ENCODE results near the gene SMYD3. TPM values are rescaled to one million over a fixed set of nuclear protein-coding genes. Genes with fewer than 3 reads are reported as not detected.

Gene SMYD3
- total RNA-seq, 3 donors from 2014 or later, result 16.8 to 28.8 (median 19.5) TPM

DNA sequence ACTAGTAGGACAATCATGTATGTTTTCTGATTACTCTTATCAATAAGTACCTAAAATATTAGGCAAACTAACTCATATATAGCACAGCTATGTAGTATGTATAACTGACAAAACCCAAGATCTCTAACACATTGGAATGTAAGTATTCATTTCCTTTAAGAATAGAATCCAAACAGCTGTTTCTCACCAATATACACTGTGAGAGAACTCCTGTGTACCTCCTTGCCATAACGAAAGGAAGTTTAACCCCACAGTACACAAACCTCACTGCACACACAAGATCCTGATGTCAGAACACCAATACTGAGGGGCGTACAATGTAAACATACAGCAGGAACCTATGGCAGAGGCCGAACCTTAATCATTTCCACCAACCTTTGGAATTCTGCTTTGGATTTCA lies 113.0 kb downstream of the SMYD3 start:
- DNase-seq (ENCODE audit: low spot score in 2 of 2), result no peak
- Histone ChIP-seq H3K27ac (no peak overlapping the region), H3K4me1 (no peaks in the 10 kb centered on the region), H3K36me3 (no peaks in the 10 kb centered on the region), H3K4me3 (no peak overlapping the region), H3K27me3 (no peaks in the 10 kb centered on the region), H3K9me3 (peaks cover 0 to 15% of the 10 kb centered on the region in 2 donors)
- intact Hi-C loops (cut with DNase I; ENCODE audit: low total_unique reads), result no loop called here
- TF ChIP-seq POLR2A (IDR thresholded peaks at IDR 0.05), result no peak
- TF ChIP-seq, protein P1, sequence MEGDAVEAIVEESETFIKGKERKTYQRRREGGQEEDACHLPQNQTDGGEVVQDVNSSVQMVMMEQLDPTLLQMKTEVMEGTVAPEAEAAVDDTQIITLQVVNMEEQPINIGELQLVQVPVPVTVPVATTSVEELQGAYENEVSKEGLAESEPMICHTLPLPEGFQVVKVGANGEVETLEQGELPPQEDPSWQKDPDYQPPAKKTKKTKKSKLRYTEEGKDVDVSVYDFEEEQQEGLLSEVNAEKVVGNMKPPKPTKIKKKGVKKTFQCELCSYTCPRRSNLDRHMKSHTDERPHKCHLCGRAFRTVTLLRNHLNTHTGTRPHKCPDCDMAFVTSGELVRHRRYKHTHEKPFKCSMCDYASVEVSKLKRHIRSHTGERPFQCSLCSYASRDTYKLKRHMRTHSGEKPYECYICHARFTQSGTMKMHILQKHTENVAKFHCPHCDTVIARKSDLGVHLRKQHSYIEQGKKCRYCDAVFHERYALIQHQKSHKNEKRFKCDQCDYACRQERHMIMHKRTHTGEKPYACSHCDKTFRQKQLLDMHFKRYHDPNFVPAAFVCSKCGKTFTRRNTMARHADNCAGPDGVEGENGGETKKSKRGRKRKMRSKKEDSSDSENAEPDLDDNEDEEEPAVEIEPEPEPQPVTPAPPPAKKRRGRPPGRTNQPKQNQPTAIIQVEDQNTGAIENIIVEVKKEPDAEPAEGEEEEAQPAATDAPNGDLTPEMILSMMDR (IDR thresholded peaks at IDR 0.05), result no peak
- TF ChIP-seq POLR2AphosphoS5 (IDR thresholded peaks at IDR 0.05), result no peak

DNA sequence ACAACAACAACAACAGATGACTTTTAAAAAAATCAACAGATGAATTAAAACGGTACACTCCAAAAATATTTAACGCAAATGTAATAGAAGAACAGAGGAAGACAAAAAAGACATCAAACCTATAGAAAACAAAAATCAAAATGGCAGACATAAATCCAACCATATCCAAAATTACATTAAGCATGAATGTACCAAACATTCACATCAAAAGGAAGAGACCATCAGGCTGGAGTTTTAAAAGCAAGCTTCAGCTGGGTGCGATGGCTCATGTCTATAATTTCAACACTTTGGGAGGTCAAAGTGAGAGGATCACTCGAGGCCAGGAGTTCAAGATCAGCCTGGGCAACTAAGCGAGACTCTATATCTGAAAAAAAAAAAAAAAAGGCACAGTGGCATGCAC lies 116.2 kb downstream of the SMYD3 start:
- Histone ChIP-seq H3K4me1 (no peaks in the 10 kb centered on the region), H3K27ac (no peak overlapping the region), H3K4me3 (no peak overlapping the region), H3K27me3 (no peaks in the 10 kb centered on the region), H3K36me3 (no peaks in the 10 kb centered on the region), H3K9me3 (peaks cover 0 to 15% of the 10 kb centered on the region in 2 donors)
- intact Hi-C loops (cut with DNase I; ENCODE audit: low total_unique reads), result no loop called here
- TF ChIP-seq POLR2A (IDR thresholded peaks at IDR 0.05) (no peak), POLR2AphosphoS5 (IDR thresholded peaks at IDR 0.05) (no peak)
- TF ChIP-seq, protein P1 (IDR thresholded peaks at IDR 0.05), result no peak
- no peak for DNase-seq (ENCODE audit: low spot score in 2 of 2)

DNA sequence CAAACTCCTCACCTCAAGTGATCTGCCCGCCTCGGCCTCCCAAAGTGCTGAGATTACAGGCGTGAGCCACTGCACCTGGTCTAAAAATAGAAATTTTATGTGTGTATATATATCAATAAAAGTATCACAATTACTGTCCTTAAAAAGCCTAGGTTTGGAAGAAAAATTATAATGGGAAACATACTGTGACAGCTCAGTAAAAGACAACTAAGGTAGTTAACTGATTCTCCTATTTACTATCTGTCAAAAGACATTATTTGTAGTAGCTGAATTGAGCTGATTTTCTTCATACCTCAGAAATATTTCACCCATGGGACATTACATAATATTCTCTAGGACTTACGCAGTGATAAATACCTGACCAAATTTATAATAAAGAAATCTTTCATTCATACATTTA lies 122.5 kb downstream of the SMYD3 start:
- intact Hi-C loops (cut with DNase I; ENCODE audit: low total_unique reads), result no loop called here
- H3K4me1 ChIP-seq, result no peaks in the 10 kb centered on the region
- H3K36me3 ChIP-seq, result no peaks in the 10 kb centered on the region
- TF ChIP-seq, protein P1 (IDR thresholded peaks at IDR 0.05), result no peak
- TF ChIP-seq POLR2A (IDR thresholded peaks at IDR 0.05), result no peak
- TF ChIP-seq POLR2AphosphoS5 (IDR thresholded peaks at IDR 0.05), result no peak
- no peak overlapping the region for H3K27ac ChIP-seq
- no peak for DNase-seq (ENCODE audit: low spot score in 2 of 2)
- no peaks in the 10 kb centered on the region for H3K9me3 ChIP-seq
- no peak overlapping the region for H3K4me3 ChIP-seq
- no peaks in the 10 kb centered on the region for H3K27me3 ChIP-seq

DNA sequence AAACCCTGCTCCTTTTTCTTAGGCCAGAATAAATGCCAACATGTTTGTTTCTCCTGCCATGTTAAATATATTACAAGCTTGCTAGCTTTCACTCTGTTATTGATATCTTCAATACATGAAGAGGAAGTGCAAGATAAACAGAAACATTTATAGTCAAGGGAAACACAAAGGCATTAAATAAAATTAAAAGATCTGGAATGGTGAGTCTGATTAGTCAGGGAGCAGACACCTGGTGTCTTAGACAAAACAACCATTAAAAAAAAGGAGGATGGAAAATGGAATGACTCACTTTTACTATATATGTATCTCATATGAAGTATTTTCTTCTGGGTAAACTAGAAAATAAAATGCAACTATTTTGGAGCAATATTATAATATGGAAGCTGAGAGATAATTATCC lies 123.3 kb downstream of the SMYD3 start:
- no peak overlapping the region for H3K27ac ChIP-seq
- intact Hi-C loops (cut with DNase I; ENCODE audit: low total_unique reads), result no loop called here

DNA sequence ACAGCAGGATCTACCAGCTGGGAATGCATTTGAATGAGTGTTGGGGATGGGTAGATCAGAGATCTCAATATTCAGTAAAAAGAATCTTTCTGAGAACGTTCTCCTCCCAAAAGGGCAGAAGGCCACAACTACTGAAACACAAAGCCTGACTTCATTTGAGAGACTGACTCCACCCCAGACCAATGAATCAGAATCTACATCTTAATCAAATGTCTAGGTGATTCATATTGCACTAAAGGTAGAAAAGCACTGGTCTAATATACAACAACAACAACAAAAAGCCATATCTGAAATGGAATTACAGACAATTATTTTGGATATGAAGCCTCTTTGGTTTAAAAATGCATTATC lies 123.9 kb downstream of the SMYD3 start:
- Histone ChIP-seq H3K4me1 (no peaks in the 10 kb centered on the region), H3K36me3 (no peaks in the 10 kb centered on the region), H3K27me3 (no peaks in the 10 kb centered on the region), H3K9me3 (no peaks in the 10 kb centered on the region), H3K4me3 (no peak overlapping the region), H3K27ac (no peak overlapping the region)
- DNase-seq (ENCODE audit: low spot score in 2 of 2), result no peak
- intact Hi-C loops (cut with DNase I; ENCODE audit: low total_unique reads), result no loop called here
- no peak for TF ChIP-seq POLR2AphosphoS5 (IDR thresholded peaks at IDR 0.05)
- TF ChIP-seq POLR2A (IDR thresholded peaks at IDR 0.05), result no peak
- TF ChIP-seq, protein P1 (IDR thresholded peaks at IDR 0.05), result no peak

More for the DNA sequence above, 123.3 kb downstream of the SMYD3 start:
- TF ChIP-seq POLR2AphosphoS5 (IDR thresholded peaks at IDR 0.05), result no peak
- TF ChIP-seq, protein P1 (IDR thresholded peaks at IDR 0.05), result no peak
- no peaks in the 10 kb centered on the region for H3K27me3 ChIP-seq
- H3K9me3 ChIP-seq, result no peaks in the 10 kb centered on the region
- H3K4me3 ChIP-seq, result no peak overlapping the region
- no peak for DNase-seq (ENCODE audit: low spot score in 2 of 2)
- no peaks in the 10 kb centered on the region for H3K4me1 ChIP-seq
- no peaks in the 10 kb centered on the region for H3K36me3 ChIP-seq
